Thyroid gland (tissue), 4 donors: ENCODE results near the gene GUK1. TPM values are rescaled to one million over a fixed set of nuclear protein-coding genes. Genes with fewer than 3 reads are reported as not detected.

ENCODE experiments used
- DNase-seq, 2 donors: peaks; one replicate each; pipeline ENCODE4 v3.0.0-alpha.2; 2019
- H3K27ac ChIP-seq, 3 donors: fragments of 200-600 bp; sonication (generic); 1 replicate in 2 of 3; 2 replicates in 1 of 3; pipeline ENCODE4 v1.5.1; 2016 to 2019; ENCODE audit warnings: mild to moderate bottlenecking in 1 of 3, moderate library complexity in 1 of 3
- H3K27me3 ChIP-seq: fragments of 200-600 bp; sonication (generic); one replicate; pipeline ENCODE4 v1.5.1; 2019
- H3K36me3 ChIP-seq, 2 donors: fragments of 200-600 bp; sonication (generic); one replicate each; pipeline ENCODE4 v1.5.1; 2016 to 2019
- H3K4me1 ChIP-seq, 2 donors: fragments of 200-600 bp; sonication (generic); one replicate each; pipeline ENCODE4 v1.5.1; 2017 to 2019
- H3K4me3 ChIP-seq, 3 donors: fragments of 200-600 bp; sonication (generic); replicated peaks in 1 of 3; 1 replicate in 2 of 3; 2 replicates in 1 of 3; pipeline ENCODE4 v1.5.1; 2016; ENCODE audit warnings: mild to moderate bottlenecking in 1 of 3
- H3K9me3 ChIP-seq: fragments of 200-600 bp; sonication (generic); one replicate; pipeline ENCODE4 v1.5.1; 2017
- POLR2A ChIP-seq, 2 donors: fragments of 450-650 bp; IDR thresholded peaks; one replicate each; pipeline ENCODE4 v1.6.1; 2017; ENCODE audit warnings: antibody characterized with exemption in 2 of 2, mild to moderate bottlenecking in 2 of 2, moderate library complexity in 1 of 2
- WGBS, 2 donors: methylation state at CpG; one replicate each; pipeline ENCODE4 v1.1.5; 2017; 5-methylcytosine and 5-hydroxymethylcytosine counted together
- intact Hi-C: fragments of 100-400 bp; cut with DNase I; formaldehyde crosslinking; loops from one replicate; pipeline ENCODE4 v1.15.1; 2023
- total RNA-seq, 4 donors: library from RNA; depleted of rRNA; stranded (reverse); fragments of >200 nt; gene quantifications; one replicate each; pipeline ENCODE4 v1.2.3, GENCODE V29; 2016
- TF ChIP-seq, protein P1 (sequence below), 6 experiments: fragments of 200-600 bp in 3 of 6; fragments of 450-650 bp in 3 of 6; sonication (generic) in 3 of 6; IDR thresholded peaks; one replicate each; pipeline ENCODE4 v1.5.1; 2016 to 2019; ENCODE audit warnings: antibody characterized with exemption in 6 of 6, mild to moderate bottlenecking in 2 of 6, inconsistent platforms in 1 of 6, moderate library complexity in 1 of 6

The GUK1 gene, protein sequence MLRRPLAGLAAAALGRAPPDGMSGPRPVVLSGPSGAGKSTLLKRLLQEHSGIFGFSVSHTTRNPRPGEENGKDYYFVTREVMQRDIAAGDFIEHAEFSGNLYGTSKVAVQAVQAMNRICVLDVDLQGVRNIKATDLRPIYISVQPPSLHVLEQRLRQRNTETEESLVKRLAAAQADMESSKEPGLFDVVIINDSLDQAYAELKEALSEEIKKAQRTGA
- total RNA-seq: 100 to 1,000 TPM; 157 to 385 (median 283) TPM

DNA sequence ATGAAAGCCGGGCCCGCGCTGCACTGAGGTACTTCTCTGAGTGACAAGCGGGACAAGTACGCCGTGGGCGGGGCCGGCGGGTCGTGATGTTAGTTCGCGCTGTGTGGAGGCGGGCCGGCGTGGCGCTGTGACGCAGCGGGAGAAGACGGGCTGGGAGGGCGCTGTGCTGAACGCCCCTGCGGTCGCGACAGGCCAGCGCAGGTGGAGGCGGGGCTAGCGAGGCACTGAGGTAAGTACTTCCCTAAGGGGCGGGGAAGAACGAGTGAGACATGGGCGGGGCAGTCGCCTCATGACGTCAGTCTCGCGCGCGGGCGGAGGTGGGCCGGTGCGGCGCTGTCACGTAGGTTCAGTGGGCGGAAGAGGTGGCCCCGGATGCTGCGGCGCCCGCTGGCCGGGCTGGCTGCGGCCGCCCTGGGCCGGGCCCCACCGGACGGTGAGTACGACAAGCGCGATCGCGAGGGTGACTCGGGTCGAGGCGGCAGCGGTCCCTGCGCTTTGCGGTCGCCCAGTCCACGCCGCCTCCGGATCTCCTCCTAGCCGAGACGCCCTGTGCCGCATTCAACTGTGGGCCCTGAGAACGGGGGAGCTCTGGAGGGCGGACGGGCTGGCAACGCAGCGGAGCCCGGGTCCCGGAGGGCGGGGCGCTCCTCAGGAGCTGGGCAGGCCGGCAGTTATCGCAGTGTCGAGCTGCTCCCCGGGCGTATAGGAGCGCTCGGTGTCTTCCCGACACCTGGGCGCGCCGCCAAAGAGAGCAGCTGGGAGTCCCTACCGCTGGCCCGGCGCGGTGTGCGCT is at the start of gene GUK1:
TSS of gene GUK1 (plus strand) at position 349 of the 793 bp plus-strand sequence. CDS start at position 373, 24 bp downstream.
- 0% methylated on average over 14 to 15 of the region's 95 CpGs for WGBS, 2 donors
- H3K4me1 ChIP-seq: peaks cover 23 to 36% of the 10 kb centered on the region in 2 donors
- no peaks in the 10 kb centered on the region for H3K27me3 ChIP-seq
- H3K27ac ChIP-seq: peak within 1 kb of the TSS; percentile 82 to 97 (median 90)
- no peaks in the 10 kb centered on the region for H3K36me3 ChIP-seq
- TF ChIP-seq, protein P1, sequence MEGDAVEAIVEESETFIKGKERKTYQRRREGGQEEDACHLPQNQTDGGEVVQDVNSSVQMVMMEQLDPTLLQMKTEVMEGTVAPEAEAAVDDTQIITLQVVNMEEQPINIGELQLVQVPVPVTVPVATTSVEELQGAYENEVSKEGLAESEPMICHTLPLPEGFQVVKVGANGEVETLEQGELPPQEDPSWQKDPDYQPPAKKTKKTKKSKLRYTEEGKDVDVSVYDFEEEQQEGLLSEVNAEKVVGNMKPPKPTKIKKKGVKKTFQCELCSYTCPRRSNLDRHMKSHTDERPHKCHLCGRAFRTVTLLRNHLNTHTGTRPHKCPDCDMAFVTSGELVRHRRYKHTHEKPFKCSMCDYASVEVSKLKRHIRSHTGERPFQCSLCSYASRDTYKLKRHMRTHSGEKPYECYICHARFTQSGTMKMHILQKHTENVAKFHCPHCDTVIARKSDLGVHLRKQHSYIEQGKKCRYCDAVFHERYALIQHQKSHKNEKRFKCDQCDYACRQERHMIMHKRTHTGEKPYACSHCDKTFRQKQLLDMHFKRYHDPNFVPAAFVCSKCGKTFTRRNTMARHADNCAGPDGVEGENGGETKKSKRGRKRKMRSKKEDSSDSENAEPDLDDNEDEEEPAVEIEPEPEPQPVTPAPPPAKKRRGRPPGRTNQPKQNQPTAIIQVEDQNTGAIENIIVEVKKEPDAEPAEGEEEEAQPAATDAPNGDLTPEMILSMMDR (IDR thresholded peaks at IDR 0.05): peak in 4 of 6 experiments; percentile 16 to 44 (median 24)
- TF ChIP-seq POLR2A (IDR thresholded peaks at IDR 0.05): peak; percentile 86 to 92
- H3K4me3 ChIP-seq: peak within 1 kb of the TSS; percentile 82 to 98 (median 96)
- intact Hi-C loops: loop anchor here (5.0 to 10.0 kb wide), 2 partner anchors 33 to 75 kb away; partner anchors contain the start of gene MRPL55
- no peaks in the 10 kb centered on the region for H3K9me3 ChIP-seq
- peak; percentile 100 for DNase-seq

DNA sequence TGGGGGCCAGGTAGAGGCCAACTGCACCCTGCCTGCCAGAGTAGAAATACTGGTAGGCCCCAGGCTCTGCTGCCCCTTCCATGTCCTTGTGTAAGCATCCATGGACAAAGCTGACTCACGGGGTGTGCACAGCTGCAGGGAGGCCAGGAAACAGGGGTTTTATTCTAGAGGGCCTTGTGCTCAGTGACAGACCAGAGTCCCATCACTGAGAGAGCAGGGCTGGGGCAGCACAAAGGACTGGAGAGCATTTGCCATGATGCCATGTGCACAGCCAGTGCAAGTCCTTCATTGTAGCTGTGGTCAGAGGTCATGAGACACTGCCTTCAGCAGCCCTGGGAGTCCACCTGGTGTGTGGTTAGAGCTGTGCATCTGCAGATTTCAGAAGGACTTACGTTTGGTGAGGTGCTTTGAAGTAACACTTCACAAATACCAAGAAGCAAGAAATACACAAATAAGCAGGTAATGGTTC is 49.4 kb upstream of the GUK1 start:
- H3K27ac ChIP-seq: no peak overlapping the region
- intact Hi-C loops: no loop called here
- no peaks in the 10 kb centered on the region for H3K36me3 ChIP-seq
- H3K4me1 ChIP-seq: peaks cover 47 to 75% of the 10 kb centered on the region in 2 donors
- no peaks in the 10 kb centered on the region for H3K9me3 ChIP-seq
- H3K4me3 ChIP-seq: no peak overlapping the region
- TF ChIP-seq POLR2A (IDR thresholded peaks at IDR 0.05): no peak
- TF ChIP-seq, protein P1 (IDR thresholded peaks at IDR 0.05): no peak
- WGBS, 2 donors: 9 to 23% methylated on average over 1 to 2 of the region's 2 CpGs
- H3K27me3 ChIP-seq: no peaks in the 10 kb centered on the region
- no peak for DNase-seq

DNA sequence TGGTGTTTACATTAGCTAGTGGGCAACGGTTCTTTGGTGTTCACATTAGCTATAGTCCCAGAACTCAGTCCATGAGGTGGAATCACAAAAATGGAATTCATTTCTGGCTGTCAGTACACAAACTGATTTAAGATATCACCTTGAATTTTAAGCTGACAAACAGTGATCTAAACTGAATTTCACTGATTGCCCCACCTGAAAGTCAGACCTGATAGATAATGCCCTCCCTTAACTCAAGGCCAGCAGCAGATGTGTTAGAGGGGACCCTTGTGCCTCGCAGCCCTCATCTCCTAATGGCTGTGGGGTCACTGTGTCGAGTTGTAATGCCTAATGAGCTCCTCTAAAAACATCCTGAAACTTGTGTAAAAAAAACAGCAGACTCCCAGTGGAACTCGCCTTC is 49.0 kb upstream of the GUK1 start:
- no peak for TF ChIP-seq POLR2A (IDR thresholded peaks at IDR 0.05)
- TF ChIP-seq, protein P1 (IDR thresholded peaks at IDR 0.05): no peak
- Histone ChIP-seq H3K4me3 (no peak overlapping the region), H3K27me3 (no peaks in the 10 kb centered on the region), H3K9me3 (no peaks in the 10 kb centered on the region), H3K4me1 (peaks cover 42 to 71% of the 10 kb centered on the region in 2 donors), H3K36me3 (no peaks in the 10 kb centered on the region), H3K27ac (no peak overlapping the region)
- intact Hi-C loops: no loop called here
- no peak for DNase-seq
- WGBS, 2 donors: 38 to 48% methylated on average over 4 of the region's 4 CpGs

DNA sequence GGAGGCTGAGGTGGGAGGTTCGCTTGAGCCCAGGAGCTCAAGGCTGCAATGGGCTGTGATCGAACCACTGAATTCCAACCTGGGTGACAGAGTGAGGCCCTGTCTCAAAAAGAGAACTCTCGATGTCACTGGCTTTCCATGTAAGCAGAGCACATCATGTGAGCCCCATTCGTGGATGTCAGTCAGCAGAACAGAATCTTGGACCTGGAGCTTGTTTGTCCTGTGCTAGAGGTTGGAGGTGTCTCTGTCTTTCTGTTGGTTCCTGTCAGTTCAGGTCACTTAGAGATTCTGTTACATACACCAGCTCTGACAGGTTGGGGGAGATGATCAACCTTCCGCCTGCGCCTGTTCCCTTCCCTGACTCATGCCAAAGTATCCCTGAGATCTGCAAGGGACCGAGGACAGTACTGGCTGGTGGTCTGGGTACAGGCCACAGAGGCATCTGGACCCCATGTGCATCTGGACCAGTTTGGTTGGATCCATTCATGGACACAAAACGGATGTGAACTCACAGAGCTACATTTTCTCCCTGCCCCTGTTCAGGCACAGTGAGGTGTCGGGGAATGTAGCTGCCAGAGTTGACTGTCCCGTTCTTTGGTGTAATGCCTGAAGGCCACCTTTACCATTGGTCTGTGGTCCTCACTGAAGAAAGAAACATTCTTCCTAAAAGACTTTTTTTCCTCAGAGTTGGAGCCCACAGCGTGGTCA is 47.6 kb upstream of the GUK1 start:
- 92 to 96% methylated on average over 9 to 11 of the region's 11 CpGs for WGBS, 2 donors
- H3K4me3 ChIP-seq: no peak overlapping the region
- no peaks in the 10 kb centered on the region for H3K9me3 ChIP-seq
- H3K27ac ChIP-seq: no peak overlapping the region
- intact Hi-C loops: no loop called here
- no peaks in the 10 kb centered on the region for H3K27me3 ChIP-seq
- TF ChIP-seq, protein P1 (IDR thresholded peaks at IDR 0.05): no peak
- TF ChIP-seq POLR2A (IDR thresholded peaks at IDR 0.05): no peak
- peaks cover 3 to 4% of the 10 kb centered on the region in 2 donors for H3K36me3 ChIP-seq
- H3K4me1 ChIP-seq: peaks cover 31 to 61% of the 10 kb centered on the region in 2 donors
- DNase-seq: no peak
